Natural killer cell (primary cell): ENCODE results near the gene DUSP9. TPM values are rescaled to one million over a fixed set of nuclear protein-coding genes. Genes with fewer than 3 reads are reported as not detected.

Experiments used
- ATAC-seq, 3 donors: fragments of 150-1000 bp in 2 of 3; fragments of 200-7000 bp in 1 of 3; cut with Tn5 transposase; 1 replicate in 1 of 3; 2 replicates in 2 of 3; pipeline ENCODE4 v1.10.0; 2021; ENCODE audit warnings: mild to moderate bottlenecking in 2 of 3, moderate library complexity in 2 of 3
- DNase-seq, 2 donors: peaks; one replicate each; pipeline versions ENCODE4 v3.0.0 to v3.0.0-alpha.2; 2013 to 2021; ENCODE audit warnings: mixed read lengths in 1 of 2
- H3K27ac ChIP-seq: one replicate; pipeline ENCODE4 v1.5.1; 2013; ENCODE audit warnings: mild to moderate bottlenecking, low read length
- H3K27me3 ChIP-seq: one replicate; pipeline ENCODE4 v1.6.1; 2013; ENCODE audit warnings: low read length; ENCODE audit not compliant: control insufficient read depth, insufficient read depth
- H3K36me3 ChIP-seq: one replicate; pipeline ENCODE4 v1.6.1; 2013; ENCODE audit warnings: low read length; ENCODE audit not compliant: control insufficient read depth, insufficient read depth
- H3K4me1 ChIP-seq: one replicate; pipeline ENCODE4 v1.6.1; 2013; ENCODE audit warnings: low read length; ENCODE audit not compliant: control insufficient read depth, insufficient read depth
- H3K4me3 ChIP-seq: one replicate; pipeline ENCODE4 v1.5.1; 2013; ENCODE audit warnings: low read length
- H3K9me3 ChIP-seq: one replicate; pipeline ENCODE4 v1.6.1; 2013; ENCODE audit warnings: low read length; ENCODE audit not compliant: control insufficient read depth, insufficient read depth
- H3K27ac Mint-ChIP-seq, 2 donors: one replicate each; pipeline ENCODE4 v1.8.0; 2022; ENCODE audit warnings: mild to moderate bottlenecking in 2 of 2, mixed read lengths in 2 of 2, moderate library complexity in 1 of 2
- H3K27me3 Mint-ChIP-seq, 2 donors: one replicate each; pipeline ENCODE4 v1.8.0; 2022; ENCODE audit warnings: low read depth in 2 of 2, mixed read lengths in 2 of 2
- H3K36me3 Mint-ChIP-seq: one replicate; pipeline ENCODE4 v1.8.0; 2022; ENCODE audit warnings: mixed read lengths
- H3K4me1 Mint-ChIP-seq, 2 donors: one replicate each; pipeline ENCODE4 v1.8.0; 2022; ENCODE audit warnings: mixed read lengths in 2 of 2
- H3K4me3 Mint-ChIP-seq: one replicate; pipeline ENCODE4 v1.8.0; 2022; ENCODE audit warnings: mild to moderate bottlenecking, moderate library complexity, mixed read lengths
- H3K9me3 Mint-ChIP-seq, 2 donors: one replicate each; pipeline ENCODE4 v1.8.0; 2022; ENCODE audit warnings: mixed read lengths in 2 of 2
- WGBS: methylation state at CpG from one replicate; pipeline ENCODE4 v1.1.7; 2013; ENCODE audit warnings: missing lambda C conversion rate; ENCODE audit not compliant: insufficient coverage; 5-methylcytosine and 5-hydroxymethylcytosine counted together
- intact Hi-C: fragments of 100-400 bp; cut with micrococcal nuclease; formaldehyde crosslinking; loops from one replicate; pipeline ENCODE4 v1.14.2; 2022
- total RNA-seq, 4 donors: library from RNA; stranded (reverse); fragments of 120-200 nt in 1 of 4; gene quantifications; one replicate each; pipeline versions ENCODE4 v1.2.3 to v1.2.4, GENCODE V29; 2013 to 2022
- TF ChIP-seq, protein P1 (sequence below): fragments of 200-600 bp; IDR thresholded peaks from one replicate; pipeline ENCODE4 v1.8.0; 2022; ENCODE audit warnings: antibody characterized with exemption

Gene DUSP9
- total RNA-seq, 3 donors from 2014 or later (not counting 1 experiment from before 2014, with no cell fraction given), result not detected

- no peaks in the 10 kb centered on the region for H3K9me3 ChIP-seq
Observed at GRCh38 chrX:153667281-153667955, 20.4 kb downstream of the DUSP9 start.

GRCh38 chrX:153667956-153668396, 21.0 kb downstream of the DUSP9 start:
- H3K27me3 Mint-ChIP-seq, result peaks cover 11 to 15% of the 10 kb centered on the region in 2 donors
- H3K4me3 Mint-ChIP-seq, result peak overlapping the region; percentile 49
- Histone ChIP-seq H3K9me3 (no peaks in the 10 kb centered on the region), H3K36me3 (no peaks in the 10 kb centered on the region), H3K27me3 (no peaks in the 10 kb centered on the region), H3K27ac (no peak overlapping the region), H3K4me1 (peaks cover 7% of the 10 kb centered on the region), H3K4me3 (no peak overlapping the region)
- intact Hi-C loops, result loop anchor here (2.0 to 5.0 kb wide), 4 partner anchors 113 to 726 kb away; no protein-coding TSS in a partner anchor
- H3K4me1 Mint-ChIP-seq, result peaks cover 7 to 12% of the 10 kb centered on the region in 2 donors
- ATAC-seq, result peak; percentile 81 to 96 (median 86)
- H3K36me3 Mint-ChIP-seq, result no peaks in the 10 kb centered on the region
- peak; percentile 65 to 84 for DNase-seq
- H3K9me3 Mint-ChIP-seq, result no peaks in the 10 kb centered on the region
- TF ChIP-seq, protein P1, sequence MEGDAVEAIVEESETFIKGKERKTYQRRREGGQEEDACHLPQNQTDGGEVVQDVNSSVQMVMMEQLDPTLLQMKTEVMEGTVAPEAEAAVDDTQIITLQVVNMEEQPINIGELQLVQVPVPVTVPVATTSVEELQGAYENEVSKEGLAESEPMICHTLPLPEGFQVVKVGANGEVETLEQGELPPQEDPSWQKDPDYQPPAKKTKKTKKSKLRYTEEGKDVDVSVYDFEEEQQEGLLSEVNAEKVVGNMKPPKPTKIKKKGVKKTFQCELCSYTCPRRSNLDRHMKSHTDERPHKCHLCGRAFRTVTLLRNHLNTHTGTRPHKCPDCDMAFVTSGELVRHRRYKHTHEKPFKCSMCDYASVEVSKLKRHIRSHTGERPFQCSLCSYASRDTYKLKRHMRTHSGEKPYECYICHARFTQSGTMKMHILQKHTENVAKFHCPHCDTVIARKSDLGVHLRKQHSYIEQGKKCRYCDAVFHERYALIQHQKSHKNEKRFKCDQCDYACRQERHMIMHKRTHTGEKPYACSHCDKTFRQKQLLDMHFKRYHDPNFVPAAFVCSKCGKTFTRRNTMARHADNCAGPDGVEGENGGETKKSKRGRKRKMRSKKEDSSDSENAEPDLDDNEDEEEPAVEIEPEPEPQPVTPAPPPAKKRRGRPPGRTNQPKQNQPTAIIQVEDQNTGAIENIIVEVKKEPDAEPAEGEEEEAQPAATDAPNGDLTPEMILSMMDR, result peak; percentile 50
- H3K27ac Mint-ChIP-seq, result peak overlapping the region in 1 of 2 donors; percentile 29
- 23% methylated on average over 14 of the region's 14 CpGs for WGBS

More at GRCh38 chrX:153667281-153667955, 20.4 kb downstream of the DUSP9 start:
- H3K9me3 Mint-ChIP-seq, result no peaks in the 10 kb centered on the region
- peaks cover 14 to 17% of the 10 kb centered on the region in 2 donors for H3K27me3 Mint-ChIP-seq
- H3K27ac ChIP-seq, result no peak overlapping the region
- peaks cover 8% of the 10 kb centered on the region for H3K4me1 ChIP-seq
- TF ChIP-seq, protein P1, result no peak
- H3K4me3 ChIP-seq, result no peak overlapping the region
- ATAC-seq (peak in 1 of 3 donors; percentile 32), DNase-seq (no peak)
- H3K27me3 ChIP-seq, result no peaks in the 10 kb centered on the region
- H3K36me3 ChIP-seq, result no peaks in the 10 kb centered on the region
- intact Hi-C loops, result loop anchor here (5.0 kb wide), 2 partner anchors 130 to 725 kb away; no protein-coding TSS in a partner anchor
- H3K4me1 Mint-ChIP-seq, result peaks cover 7 to 9% of the 10 kb centered on the region in 2 donors
- H3K4me3 Mint-ChIP-seq, result peak overlapping the region; percentile 49
- WGBS, result 80% methylated on average over 10 of the region's 11 CpGs
- H3K36me3 Mint-ChIP-seq, result no peaks in the 10 kb centered on the region
- H3K27ac Mint-ChIP-seq, result peak overlapping the region in 1 of 2 donors; percentile 29

DNA sequence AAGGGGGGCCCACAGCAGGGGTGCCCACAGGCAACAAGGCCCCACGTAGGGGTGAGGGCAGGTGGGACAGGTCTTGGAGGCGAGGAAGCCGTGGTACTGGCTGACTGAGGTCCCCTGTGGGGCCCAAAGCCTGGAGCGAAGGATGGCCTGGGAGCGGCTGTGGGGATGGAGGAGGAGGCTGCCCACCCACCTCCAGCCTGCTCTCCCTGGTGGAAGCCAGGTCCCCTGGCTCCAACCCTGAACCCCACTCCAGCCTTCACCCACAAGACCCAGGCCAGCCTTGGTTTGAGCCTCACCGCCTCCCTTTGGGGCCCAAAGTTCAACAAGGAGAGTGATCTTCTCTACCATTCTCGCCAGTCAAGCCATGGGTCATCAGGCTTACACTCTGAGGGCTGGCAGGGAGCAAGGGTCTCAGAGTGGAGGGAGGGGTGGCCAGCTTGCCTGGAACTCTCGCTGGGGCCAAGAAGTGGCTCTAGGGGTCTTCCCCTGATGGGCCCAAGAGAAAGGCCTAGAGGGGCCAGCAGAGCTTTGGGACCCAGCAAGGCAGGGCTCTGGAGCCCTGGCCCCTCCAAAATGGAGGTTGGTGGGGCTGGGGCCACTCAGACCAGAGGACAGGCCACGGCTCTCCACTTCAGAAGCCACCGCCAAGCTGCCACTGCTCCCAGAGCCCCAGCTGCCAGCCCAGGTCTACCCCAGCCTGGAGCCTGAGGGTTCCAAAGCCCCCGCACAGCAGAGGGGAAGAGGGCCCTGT, 21.6 kb downstream of the DUSP9 start:
- H3K27me3 Mint-ChIP-seq, result peaks cover 11 to 18% of the 10 kb centered on the region in 2 donors
- peaks cover 7 to 13% of the 10 kb centered on the region in 2 donors for H3K4me1 Mint-ChIP-seq
- no peaks in the 10 kb centered on the region for H3K36me3 ChIP-seq
- H3K4me3 Mint-ChIP-seq, result no peak overlapping the region
- no peaks in the 10 kb centered on the region for H3K27me3 ChIP-seq
- peaks cover 7% of the 10 kb centered on the region for H3K4me1 ChIP-seq
- H3K9me3 Mint-ChIP-seq, result no peaks in the 10 kb centered on the region
- H3K9me3 ChIP-seq, result no peaks in the 10 kb centered on the region
- no peak overlapping the region for H3K27ac ChIP-seq
- H3K36me3 Mint-ChIP-seq, result no peaks in the 10 kb centered on the region
- no peak overlapping the region for H3K27ac Mint-ChIP-seq
- TF ChIP-seq, protein P1, result no peak
- H3K4me3 ChIP-seq, result no peak overlapping the region
- intact Hi-C loops, result loop anchor here (2.0 to 5.0 kb wide), 4 partner anchors 114 to 726 kb away; no protein-coding TSS in a partner anchor
- WGBS, result 82% methylated on average over 6 of the region's 11 CpGs
- DNase-seq (no peak), ATAC-seq (no peak)
